Neuronal stem cell (in vitro differentiated cells): Measurements from ENCODE around the gene CNGA4.
A peak's percentile ranks its signal among the peaks of the same experiment; 100 is the strongest.

ENCODE experiments used
- DNase-seq: peaks from one replicate; pipeline ENCODE4 v3.0.0-alpha.2; 2013; ENCODE audit warnings: low spot score
- H2AFZ ChIP-seq: one replicate; pipeline ENCODE4 v1.6.1; 2013; ENCODE audit warnings: mild to moderate bottlenecking, low read length, inconsistent platforms
- H2AK5ac ChIP-seq: 2 replicates; pipeline ENCODE4 v1.6.1; 2013; ENCODE audit warnings: low read depth, mild to moderate bottlenecking, inconsistent platforms, low read length, moderate library complexity, mixed read lengths
- H2BK120ac ChIP-seq: 2 replicates; pipeline ENCODE4 v1.6.1; 2013; ENCODE audit warnings: low read depth, mild to moderate bottlenecking, inconsistent platforms, low read length, moderate library complexity, mixed read lengths
- H2BK12ac ChIP-seq: one replicate; pipeline ENCODE4 v1.6.1; 2013; ENCODE audit warnings: low read length, inconsistent platforms
- H2BK15ac ChIP-seq: 2 replicates; pipeline ENCODE4 v1.6.1; 2013; ENCODE audit warnings: mild to moderate bottlenecking, low read length, inconsistent platforms, mixed read lengths
- H2BK5ac ChIP-seq: one replicate; pipeline ENCODE4 v1.6.1; 2013; ENCODE audit warnings: inconsistent platforms, mild to moderate bottlenecking, low read length, moderate library complexity
- H3K14ac ChIP-seq: one replicate; pipeline ENCODE4 v1.6.1; 2013; ENCODE audit warnings: low read length, inconsistent platforms
- H3K18ac ChIP-seq: 2 replicates; pipeline ENCODE4 v1.6.1; 2013; ENCODE audit warnings: low read length, inconsistent platforms
- H3K23ac ChIP-seq: 2 replicates; pipeline ENCODE4 v1.6.1; 2013; ENCODE audit warnings: low read depth, mild to moderate bottlenecking, mixed read lengths, low read length, inconsistent platforms; ENCODE audit not compliant: poor library complexity
- H3K27ac ChIP-seq: replicated peaks from 3 replicates; pipeline ENCODE4 v1.5.1; 2013; ENCODE audit warnings: low read length, inconsistent platforms
- H3K27me3 ChIP-seq, 3 experiments: 2 replicates each; pipeline ENCODE4 v1.6.1; 2013; ENCODE audit warnings: low read length in 3 of 3, mild to moderate bottlenecking in 2 of 3, inconsistent platforms in 1 of 3, low read depth in 1 of 3, mixed read lengths in 1 of 3, moderate library complexity in 1 of 3; ENCODE audit not compliant: control insufficient read depth in 3 of 3, insufficient read depth in 3 of 3
- H3K36me3 ChIP-seq, 2 donors: replicated peaks in 1 of 2; 2 replicates each; pipeline ENCODE4 v1.6.1; 2013; ENCODE audit warnings: low read length in 2 of 2; ENCODE audit not compliant: control insufficient read depth in 2 of 2, insufficient read depth in 2 of 2
- H3K4ac ChIP-seq: 2 replicates; pipeline ENCODE4 v1.6.1; 2013; ENCODE audit warnings: inconsistent platforms, mild to moderate bottlenecking, low read length, moderate library complexity
- H3K4me1 ChIP-seq, 2 donors: 1 replicate in 1 of 2; 2 replicates in 1 of 2; pipeline ENCODE4 v1.6.1; 2013; ENCODE audit warnings: low read length in 2 of 2, low read depth in 1 of 2; ENCODE audit not compliant: control insufficient read depth in 2 of 2, insufficient read depth in 1 of 2
- H3K4me2 ChIP-seq: one replicate; pipeline ENCODE4 v1.6.1; 2013; ENCODE audit warnings: mild to moderate bottlenecking, low read length, inconsistent platforms; ENCODE audit not compliant: insufficient read depth, poor library complexity, severe bottlenecking
- H3K4me3 ChIP-seq, 2 donors: 2 replicates each; pipeline ENCODE4 v1.5.1; 2013; ENCODE audit warnings: low read length in 2 of 2, mild to moderate bottlenecking in 2 of 2, inconsistent platforms in 1 of 2, moderate library complexity in 1 of 2
- H3K79me1 ChIP-seq: one replicate; pipeline ENCODE4 v1.6.1; 2013; ENCODE audit warnings: low read depth, mild to moderate bottlenecking, inconsistent platforms, low read length, moderate library complexity
- H3K9ac ChIP-seq: one replicate; pipeline ENCODE4 v1.6.1; 2013; ENCODE audit warnings: mild to moderate bottlenecking, low read depth, low read length, inconsistent platforms; ENCODE audit not compliant: poor library complexity
- H3K9me3 ChIP-seq, 2 donors: replicated peaks in 1 of 2; 2 replicates each; pipeline versions ENCODE3 to v1.6.1; 2013; ENCODE audit warnings: low read length in 2 of 2, mild to moderate bottlenecking in 2 of 2, inconsistent platforms in 1 of 2, low read depth in 1 of 2, mixed read lengths in 1 of 2, moderate library complexity in 1 of 2; ENCODE audit not compliant: control insufficient read depth in 2 of 2, insufficient read depth in 1 of 2
- H4K8ac ChIP-seq: one replicate; pipeline ENCODE4 v1.6.1; 2013; ENCODE audit warnings: low read depth, mild to moderate bottlenecking, inconsistent platforms, low read length, moderate library complexity
- H4K91ac ChIP-seq: one replicate; pipeline ENCODE4 v1.6.1; 2013; ENCODE audit warnings: low read length, low read depth, mild to moderate bottlenecking, inconsistent platforms; ENCODE audit not compliant: poor library complexity
- WGBS, 2 donors: extraction: QIAGEN DNeasy Blood & Tissue Kit; methylation state at CpG; one replicate each; pipeline ENCODE4 v1.1.7; 2013; ENCODE audit warnings: missing lambda C conversion rate in 2 of 2, mixed read lengths in 1 of 2; ENCODE audit not compliant: insufficient read length in 2 of 2, insufficient replicate concordance in 1 of 2; ENCODE audit errors: extremely low coverage in 2 of 2; 5-methylcytosine and 5-hydroxymethylcytosine counted together

CNGA4 gene

GRCh38 chr11:6268820-6269219 is 29.9 kb downstream of the CNGA4 start:
- Histone ChIP-seq H3K4me3 (no peak overlapping the region), H4K8ac (no peak overlapping the region), H3K27ac (no peak overlapping the region), H3K79me1 (no peaks in the 10 kb centered on the region), H3K36me3 (peaks cover 0 to 11% of the 10 kb centered on the region in 2 donors), H2BK12ac (no peak overlapping the region), H3K9ac (no peak overlapping the region), H2BK5ac (no peak overlapping the region), H3K9me3 (peaks cover 0 to 4% of the 10 kb centered on the region in 2 donors), H2AFZ (no peak overlapping the region), H2AK5ac (no peak overlapping the region), H2BK120ac (no peak overlapping the region), H2BK15ac (no peak overlapping the region), H3K4ac (no peak overlapping the region), H3K18ac (no peak overlapping the region), H3K23ac (no peak overlapping the region), H4K91ac (no peak overlapping the region), H3K14ac (no peak overlapping the region), H3K27me3 (peaks cover 0 to 20% (median 0%) of the 10 kb centered on the region in 3 experiments), H3K4me2 (no peak overlapping the region), H3K4me1 (no peaks in the 10 kb centered on the region)
- no CpG with 5 or more reads among the region's 1 CpG for WGBS, 2 donors
- DNase-seq, result no peak

- no peaks in the 10 kb centered on the region for H3K4me1 ChIP-seq
- H3K79me1 ChIP-seq, result no peaks in the 10 kb centered on the region
- H3K4me3 ChIP-seq, result peak overlapping the region in 1 of 2 donors; percentile 18
- H2BK12ac ChIP-seq, result no peak overlapping the region
- H3K4me2 ChIP-seq, result no peak overlapping the region
- peak overlapping the region; percentile 73 for H3K18ac ChIP-seq
- H3K4ac ChIP-seq, result no peak overlapping the region
- H3K9ac ChIP-seq, result peak overlapping the region; percentile 61
- H3K14ac ChIP-seq, result no peak overlapping the region
- no CpG with 5 or more reads among the region's 24 CpGs for WGBS, 2 donors
- H4K8ac ChIP-seq, result no peak overlapping the region
- H2AK5ac ChIP-seq, result no peak overlapping the region
- H3K27me3 ChIP-seq, result peaks cover 0 to 14% (median 0%) of the 10 kb centered on the region in 3 experiments
- H3K27ac ChIP-seq, result no peak overlapping the region
- DNase-seq, result no peak
- peak overlapping the region; percentile 38 for H2BK120ac ChIP-seq
- H2BK5ac ChIP-seq, result no peak overlapping the region
- no peak overlapping the region for H2BK15ac ChIP-seq
- no peak overlapping the region for H4K91ac ChIP-seq
- H3K36me3 ChIP-seq, result peaks cover 0 to 7% of the 10 kb centered on the region in 2 donors
- no peak overlapping the region for H2AFZ ChIP-seq
- peaks cover 0 to 4% of the 10 kb centered on the region in 2 donors for H3K9me3 ChIP-seq
- H3K23ac ChIP-seq, result peak overlapping the region; percentile 92
These were observed 31.1 kb downstream of the CNGA4 start for GRCh38 chr11:6269994-6270393.

GRCh38 chr11:6270584-6271246 is 31.8 kb downstream of the CNGA4 start:
- peaks cover 0 to 13% (median 0%) of the 10 kb centered on the region in 3 experiments for H3K27me3 ChIP-seq
- WGBS, 2 donors, result no CpG with 5 or more reads among the region's 41 CpGs
- no peaks in the 10 kb centered on the region for H3K79me1 ChIP-seq
- no peak overlapping the region for H2BK120ac ChIP-seq
- H3K9me3 ChIP-seq, result peaks cover 0 to 4% of the 10 kb centered on the region in 2 donors
- no peak overlapping the region for H2BK15ac ChIP-seq
- H4K91ac ChIP-seq, result no peak overlapping the region
- H2AFZ ChIP-seq, result no peak overlapping the region
- DNase-seq, result no peak
- H3K23ac ChIP-seq, result peak overlapping the region; percentile 92
- H3K4me2 ChIP-seq, result no peak overlapping the region
- H2BK12ac ChIP-seq, result no peak overlapping the region
- H2BK5ac ChIP-seq, result no peak overlapping the region
- peak overlapping the region; percentile 33 for H3K9ac ChIP-seq
- H2AK5ac ChIP-seq, result peak overlapping the region; percentile 43
- no peak overlapping the region for H3K4me3 ChIP-seq
- no peak overlapping the region for H3K4ac ChIP-seq
- H3K27ac ChIP-seq, result no peak overlapping the region
- peaks cover 0 to 7% of the 10 kb centered on the region in 2 donors for H3K36me3 ChIP-seq
- H3K14ac ChIP-seq, result no peak overlapping the region
- peak overlapping the region; percentile 40 for H3K18ac ChIP-seq
- no peaks in the 10 kb centered on the region for H3K4me1 ChIP-seq
- no peak overlapping the region for H4K8ac ChIP-seq

DNA sequence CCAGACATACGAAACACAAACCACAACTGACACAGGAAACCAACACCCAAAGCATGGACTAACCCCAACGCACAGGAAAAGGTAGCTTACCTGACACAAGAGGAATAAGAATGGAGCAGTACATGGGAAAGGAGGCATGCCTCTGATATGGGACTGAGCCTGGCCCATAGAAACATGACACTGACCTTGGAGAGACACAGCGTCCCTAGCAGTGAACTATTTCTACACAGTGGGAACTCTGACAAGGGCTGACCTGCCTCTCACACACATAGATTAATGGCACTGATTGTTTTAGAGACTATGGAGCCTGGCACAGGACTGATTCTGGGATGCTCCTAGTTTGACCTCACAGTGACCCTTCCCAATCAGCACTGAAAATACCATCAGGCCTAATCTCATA is 32.7 kb downstream of the CNGA4 start:
- WGBS, 2 donors, result no CpG with 5 or more reads among the region's 3 CpGs
- no peak for DNase-seq
- Histone ChIP-seq H3K4me1 (no peaks in the 10 kb centered on the region), H4K8ac (no peak overlapping the region), H2AFZ (no peak overlapping the region), H3K79me1 (no peaks in the 10 kb centered on the region), H3K27ac (no peak overlapping the region), H3K9me3 (peaks cover 0 to 4% of the 10 kb centered on the region in 2 donors), H3K4me2 (no peak overlapping the region), H3K36me3 (peaks cover 0 to 7% of the 10 kb centered on the region in 2 donors), H2AK5ac (no peak overlapping the region), H4K91ac (no peak overlapping the region), H3K18ac (no peak overlapping the region), H3K4ac (no peak overlapping the region), H3K14ac (no peak overlapping the region), H3K27me3 (peaks cover 0 to 10% (median 0%) of the 10 kb centered on the region in 3 experiments), H3K9ac (no peak overlapping the region), H3K23ac (peak overlapping the region; percentile 14), H2BK15ac (no peak overlapping the region), H2BK120ac (no peak overlapping the region), H2BK5ac (no peak overlapping the region), H3K4me3 (no peak overlapping the region), H2BK12ac (no peak overlapping the region)
